H9 (cell line): ENCODE results near the gene ASF1B. TPM values are rescaled to one million over a fixed set of nuclear protein-coding genes. Genes with fewer than 3 reads are reported as not detected.

Experiments
- DNase-seq: peaks from one replicate; pipeline ENCODE4 v3.0.0-alpha.2; 2017
- H2AFZ ChIP-seq: one replicate; pipeline ENCODE4 v1.6.1; 2013; ENCODE audit warnings: mild to moderate bottlenecking, low read length, control low read depth, moderate library complexity
- H2AK5ac ChIP-seq: 2 replicates; pipeline ENCODE4 v1.6.1; 2013; ENCODE audit warnings: low read length, control low read depth, mixed read lengths; ENCODE audit not compliant: insufficient read length
- H2BK120ac ChIP-seq: one replicate; pipeline ENCODE4 v1.6.1; 2013; ENCODE audit warnings: low read depth, mild to moderate bottlenecking, low read length, control low read depth, inconsistent platforms; ENCODE audit not compliant: poor library complexity, severe bottlenecking
- H2BK12ac ChIP-seq: 2 replicates; pipeline ENCODE4 v1.6.1; 2013; ENCODE audit warnings: low read length, control low read depth, mixed read lengths, low read depth; ENCODE audit not compliant: insufficient read length
- H2BK15ac ChIP-seq: 2 replicates; pipeline ENCODE4 v1.6.1; 2013; ENCODE audit warnings: low read depth, low read length, control low read depth
- H2BK20ac ChIP-seq: one replicate; pipeline ENCODE4 v1.6.1; 2013; ENCODE audit warnings: low read depth, mild to moderate bottlenecking, low read length, control low read depth, inconsistent platforms; ENCODE audit not compliant: poor library complexity, severe bottlenecking
- H2BK5ac ChIP-seq: 2 replicates; pipeline ENCODE4 v1.6.1; 2013; ENCODE audit warnings: low read length, control low read depth, mixed read lengths; ENCODE audit not compliant: insufficient read length
- H3K14ac ChIP-seq: 2 replicates; pipeline ENCODE4 v1.6.1; 2013; ENCODE audit warnings: low read length, control low read depth; ENCODE audit not compliant: insufficient read depth
- H3K18ac ChIP-seq: 2 replicates; pipeline ENCODE4 v1.6.1; 2013; ENCODE audit warnings: low read depth, mild to moderate bottlenecking, mixed read lengths, low read length, control low read depth; ENCODE audit not compliant: insufficient read length
- H3K23ac ChIP-seq: 2 replicates; pipeline ENCODE4 v1.6.1; 2013; ENCODE audit warnings: low read length, control low read depth, mixed read lengths, low read depth; ENCODE audit not compliant: insufficient read length
- H3K23me2 ChIP-seq: 2 replicates; pipeline ENCODE4 v1.6.1; 2013; ENCODE audit warnings: low read depth, mild to moderate bottlenecking, mixed read lengths, low read length, control low read depth; ENCODE audit not compliant: insufficient read length, poor library complexity, severe bottlenecking
- H3K27ac ChIP-seq: 2 replicates; pipeline ENCODE4 v1.5.1; 2013; ENCODE audit warnings: low read length, control low read depth, mixed read lengths, low read depth; ENCODE audit not compliant: insufficient read length
- H3K27me3 ChIP-seq: 2 replicates; pipeline ENCODE4 v1.6.1; 2013; ENCODE audit warnings: low read length, control low read depth, inconsistent platforms; ENCODE audit not compliant: insufficient read depth
- H3K4ac ChIP-seq: 2 replicates; pipeline ENCODE4 v1.6.1; 2013; ENCODE audit warnings: low read depth, mild to moderate bottlenecking, control low read depth, inconsistent platforms, low read length, moderate library complexity
- H3K4me1 ChIP-seq: 2 replicates; pipeline ENCODE4 v1.6.1; 2013; ENCODE audit warnings: low read length, control low read depth, inconsistent platforms; ENCODE audit not compliant: insufficient read depth
- H3K4me2 ChIP-seq: 2 replicates; pipeline ENCODE4 v1.6.1; 2013; ENCODE audit warnings: low read length, control low read depth, mixed read lengths; ENCODE audit not compliant: insufficient read length, insufficient read depth
- H3K56ac ChIP-seq: 2 replicates; pipeline ENCODE4 v1.6.1; 2013; ENCODE audit warnings: low read depth, mild to moderate bottlenecking, mixed read lengths, low read length, control low read depth; ENCODE audit not compliant: insufficient read length
- H3K79me1 ChIP-seq: 2 replicates; pipeline ENCODE4 v1.6.1; 2013; ENCODE audit warnings: low read depth, mild to moderate bottlenecking, moderate library complexity, low read length, control low read depth, inconsistent platforms; ENCODE audit not compliant: insufficient read depth, poor library complexity, severe bottlenecking
- H3K79me2 ChIP-seq: 2 replicates; pipeline ENCODE4 v1.6.1; 2013; ENCODE audit warnings: low read length, control low read depth, inconsistent platforms; ENCODE audit not compliant: insufficient read depth
- H3K9ac ChIP-seq: 2 replicates; pipeline ENCODE4 v1.6.1; 2013; ENCODE audit warnings: low read length, control low read depth, mixed read lengths; ENCODE audit not compliant: insufficient read length; ENCODE audit errors: extremely low read depth
- H3K9me3 ChIP-seq: one replicate; pipeline ENCODE4 v1.6.1; 2013; ENCODE audit warnings: low read depth, low read length, inconsistent platforms; ENCODE audit not compliant: control insufficient read depth
- H3T11ph ChIP-seq: one replicate; pipeline ENCODE4 v1.6.1; 2013; ENCODE audit warnings: mild to moderate bottlenecking, low read length, control low read depth, inconsistent platforms
- H4K20me1 ChIP-seq: one replicate; pipeline ENCODE4 v1.6.1; 2013; ENCODE audit not compliant: control insufficient read depth, insufficient read length, insufficient read depth
- H4K5ac ChIP-seq: 2 replicates; pipeline ENCODE4 v1.6.1; 2013; ENCODE audit warnings: low read depth, mild to moderate bottlenecking, mixed read lengths, low read length, control low read depth; ENCODE audit not compliant: insufficient read length
- H4K8ac ChIP-seq: replicated peaks from 2 replicates; pipeline ENCODE4 v1.6.1; 2013; ENCODE audit warnings: low read length, control low read depth, mixed read lengths, low read depth; ENCODE audit not compliant: insufficient read length
- H4K91ac ChIP-seq: 2 replicates; pipeline ENCODE4 v1.6.1; 2013; ENCODE audit warnings: low read depth, mild to moderate bottlenecking, moderate library complexity, mixed read lengths, low read length, control low read depth; ENCODE audit not compliant: insufficient read length
- H3K27ac Mint-ChIP-seq, 3 experiments: 2 replicates in 2 of 3; 3 replicates in 1 of 3; pipeline ENCODE4 v1.8.0; 2020 to 2021; ENCODE audit warnings: mixed read lengths in 3 of 3, mild to moderate bottlenecking in 1 of 3, moderate library complexity in 1 of 3
- H3K27me3 Mint-ChIP-seq: 2 replicates; pipeline ENCODE4 v1.8.0; 2021; ENCODE audit warnings: low read depth, mild to moderate bottlenecking, moderate library complexity, mixed read lengths
- H3K36me3 Mint-ChIP-seq, 3 experiments: 2 replicates in 2 of 3; 3 replicates in 1 of 3; pipeline ENCODE4 v1.8.0; 2020 to 2021; ENCODE audit warnings: low read depth in 3 of 3, mixed read lengths in 3 of 3; ENCODE audit not compliant: insufficient read depth in 1 of 3
- H3K4me1 Mint-ChIP-seq, 2 experiments: 2 replicates each; pipeline ENCODE4 v1.8.0; 2020; ENCODE audit warnings: mixed read lengths in 2 of 2
- H3K4me3 Mint-ChIP-seq, 2 experiments: 2 replicates in 1 of 2; 3 replicates in 1 of 2; pipeline ENCODE4 v1.8.0; 2020 to 2021; ENCODE audit warnings: mild to moderate bottlenecking in 2 of 2, mixed read lengths in 2 of 2, moderate library complexity in 1 of 2
- H3K9me3 Mint-ChIP-seq, 2 experiments: 2 replicates in 1 of 2; 3 replicates in 1 of 2; pipeline ENCODE4 v1.8.0; 2020; ENCODE audit warnings: mild to moderate bottlenecking in 2 of 2, mixed read lengths in 2 of 2, moderate library complexity in 1 of 2
- WGBS: extraction: QIAGEN DNeasy Blood & Tissue Kit; methylation state at CpG from one replicate; pipeline ENCODE4 v1.1.7; 2013; ENCODE audit warnings: missing lambda C conversion rate, low lambda C conversion rate, mixed read lengths; ENCODE audit not compliant: insufficient read length; ENCODE audit errors: extremely low coverage; 5-methylcytosine and 5-hydroxymethylcytosine counted together
- total RNA-seq: library from RNA; stranded (reverse); gene quantifications from 2 replicates; pipeline ENCODE4 v1.2.1, GENCODE V29; 2021
- TF ChIP-seq, protein P1 (sequence below): fragments of 200-600 bp; sonication (generic); conservative IDR thresholded peaks from 3 replicates; pipeline ENCODE4 v1.8.0; 2021; ENCODE audit warnings: antibody characterized with exemption, mild to moderate bottlenecking

Gene ASF1B
- total RNA-seq, 1 experiment from 2014 or later = 46.6 TPM

DNA sequence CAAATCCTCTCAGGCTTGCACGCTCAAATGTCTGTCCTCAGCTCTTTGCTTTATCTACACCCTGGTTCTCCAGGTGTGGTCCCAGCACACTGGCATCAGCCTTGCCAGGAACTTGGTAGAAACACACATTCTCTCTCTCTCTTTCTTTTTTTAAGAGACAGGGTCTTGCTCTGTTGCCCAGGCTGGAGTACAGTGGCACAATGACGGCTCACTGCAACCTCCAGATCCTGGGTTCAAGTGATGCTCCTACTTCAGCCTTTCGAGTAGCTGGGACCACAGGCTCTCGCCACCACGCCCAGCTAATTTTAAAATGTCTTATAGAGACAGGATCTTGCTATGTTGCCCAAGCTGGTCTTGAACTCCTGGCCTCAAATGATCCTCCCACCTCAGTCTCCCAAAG, 48.8 kb upstream of the ASF1B start:
- H3K79me2 ChIP-seq = peaks cover 12% of the 10 kb centered on the region; the same call in 1 of the 2 replicates
- WGBS = no CpG with 5 or more reads among the region's 5 CpGs
- no peaks in the 10 kb centered on the region for H3K27me3 ChIP-seq
- Mint-ChIP-seq H3K4me1 (peaks cover 0 to 13% of the 10 kb centered on the region in 2 experiments; a peak in 2 of 4 replicates), H3K9me3 (no peaks in the 10 kb centered on the region), H3K27ac (peak overlapping the region in 1 of 3 experiments; percentile 63; a peak in 2 of 7 replicates), H3K36me3 (peaks cover 5 to 14% (median 11%) of the 10 kb centered on the region in 3 experiments; a peak in 5 of 7 replicates), H3K27me3 (no peaks in the 10 kb centered on the region), H3K4me3 (no peak overlapping the region)
- H3K9me3 ChIP-seq = no peaks in the 10 kb centered on the region
- no peak overlapping the region for H3K27ac ChIP-seq
- DNase-seq = no peak
- no peak overlapping the region for H3K23ac ChIP-seq
- H2BK120ac ChIP-seq = no peak overlapping the region
- peaks cover 3% of the 10 kb centered on the region for H4K20me1 ChIP-seq
- no peak overlapping the region for H2AFZ ChIP-seq
- no peak overlapping the region for H2AK5ac ChIP-seq
- no peak overlapping the region for H2BK15ac ChIP-seq
- H4K91ac ChIP-seq = no peak overlapping the region
- H2BK20ac ChIP-seq = no peak overlapping the region
- no peak overlapping the region for H4K8ac ChIP-seq
- no peak overlapping the region for H3K4me2 ChIP-seq
- H3K56ac ChIP-seq = no peak overlapping the region
- H3K9ac ChIP-seq = no peak overlapping the region
- H2BK5ac ChIP-seq = no peak overlapping the region
- no peaks in the 10 kb centered on the region for H3K4me1 ChIP-seq
- peaks cover 10% of the 10 kb centered on the region for H3K79me1 ChIP-seq
- no peak overlapping the region for H3K4ac ChIP-seq
- no peak overlapping the region for H2BK12ac ChIP-seq
- no peak overlapping the region for H3T11ph ChIP-seq
- H3K23me2 ChIP-seq = no peaks in the 10 kb centered on the region
- H4K5ac ChIP-seq = no peak overlapping the region
- H3K14ac ChIP-seq = no peak overlapping the region
- TF ChIP-seq, protein P1, sequence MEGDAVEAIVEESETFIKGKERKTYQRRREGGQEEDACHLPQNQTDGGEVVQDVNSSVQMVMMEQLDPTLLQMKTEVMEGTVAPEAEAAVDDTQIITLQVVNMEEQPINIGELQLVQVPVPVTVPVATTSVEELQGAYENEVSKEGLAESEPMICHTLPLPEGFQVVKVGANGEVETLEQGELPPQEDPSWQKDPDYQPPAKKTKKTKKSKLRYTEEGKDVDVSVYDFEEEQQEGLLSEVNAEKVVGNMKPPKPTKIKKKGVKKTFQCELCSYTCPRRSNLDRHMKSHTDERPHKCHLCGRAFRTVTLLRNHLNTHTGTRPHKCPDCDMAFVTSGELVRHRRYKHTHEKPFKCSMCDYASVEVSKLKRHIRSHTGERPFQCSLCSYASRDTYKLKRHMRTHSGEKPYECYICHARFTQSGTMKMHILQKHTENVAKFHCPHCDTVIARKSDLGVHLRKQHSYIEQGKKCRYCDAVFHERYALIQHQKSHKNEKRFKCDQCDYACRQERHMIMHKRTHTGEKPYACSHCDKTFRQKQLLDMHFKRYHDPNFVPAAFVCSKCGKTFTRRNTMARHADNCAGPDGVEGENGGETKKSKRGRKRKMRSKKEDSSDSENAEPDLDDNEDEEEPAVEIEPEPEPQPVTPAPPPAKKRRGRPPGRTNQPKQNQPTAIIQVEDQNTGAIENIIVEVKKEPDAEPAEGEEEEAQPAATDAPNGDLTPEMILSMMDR = no peak
- H3K18ac ChIP-seq = no peak overlapping the region
